ENCODE data around the gene ARHGAP28. TPM values are rescaled to one million over a fixed set of nuclear protein-coding genes. Genes with fewer than 3 reads are reported as not detected.

ARHGAP28 gene
- not detected for polyA plus RNA-seq

DNA sequence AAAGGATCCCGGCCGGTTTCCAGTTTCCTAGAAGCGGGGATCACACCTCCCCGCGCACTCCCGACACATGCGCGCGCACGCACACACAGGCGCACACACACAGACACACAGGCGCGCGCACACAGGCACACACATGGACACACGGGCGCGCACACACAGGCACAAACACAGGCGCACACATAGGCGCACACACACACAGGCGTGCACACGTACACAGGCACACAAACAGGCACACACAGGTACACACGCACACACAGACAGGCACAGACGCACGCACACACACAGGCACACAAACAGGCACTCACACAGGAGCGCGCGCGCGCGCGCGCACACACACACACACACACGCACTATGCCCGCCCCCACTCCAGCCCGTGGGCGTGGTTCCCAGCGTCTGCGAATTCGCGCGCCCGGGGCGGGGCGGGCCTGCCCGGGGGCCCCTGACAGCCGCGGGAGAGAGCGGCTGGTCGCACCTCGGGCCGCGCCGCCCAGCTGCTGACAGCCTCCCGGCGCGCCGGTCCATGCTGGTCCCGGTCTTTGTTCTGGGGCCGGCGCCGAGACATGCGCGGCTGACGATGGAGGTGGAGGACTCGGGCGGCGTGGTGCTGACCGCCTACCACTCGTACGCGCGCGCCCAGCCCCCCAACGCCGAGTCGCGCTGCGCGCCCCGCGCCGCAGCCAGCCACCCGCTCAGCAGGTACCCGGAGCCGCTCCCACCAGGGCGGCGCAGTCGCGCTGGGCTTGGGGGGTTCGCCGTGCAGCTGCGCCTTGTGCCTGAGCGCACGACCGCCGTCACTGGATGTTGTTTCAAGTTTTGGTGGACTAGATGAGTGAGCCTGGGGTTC is at the start of gene ARHGAP28:
TSS of gene ARHGAP28 (plus strand) at position 470 of the 845 bp plus-strand sequence. CDS start at position 576, 106 bp downstream.
- Mint-ChIP-seq H3K27ac (no peak within 1 kb of the TSS), H3K4me3 (peak within 1 kb of the TSS; percentile 21 to 61 (median 56)), H3K36me3 (no peaks in the 10 kb centered on the region), H3K27me3 (ENCODE audit: low read depth in 3 of 3) (peaks cover 3 to 9% (median 6%) of the 10 kb centered on the region in 3 donors), H3K4me1 (peaks cover 0 to 5% of the 10 kb centered on the region in 2 donors), H3K9me3 (peaks cover 0 to 6% (median 1%) of the 10 kb centered on the region in 6 donors)
- no peak for DNase-seq

- no peak for DNase-seq
- H3K36me3 Mint-ChIP-seq = no peaks in the 10 kb centered on the region
- H3K4me3 Mint-ChIP-seq = no peak overlapping the region
- no peaks in the 10 kb centered on the region for H3K27me3 Mint-ChIP-seq (ENCODE audit: low read depth in 3 of 3)
- no peak overlapping the region for H3K27ac Mint-ChIP-seq
- H3K9me3 Mint-ChIP-seq = peaks cover 0 to 10% (median 4%) of the 10 kb centered on the region in 6 donors
- H3K4me1 Mint-ChIP-seq = no peaks in the 10 kb centered on the region
These were observed 48.1 kb upstream of the ARHGAP28 start for GRCh38 chr18:6681331-6681875.

DNA sequence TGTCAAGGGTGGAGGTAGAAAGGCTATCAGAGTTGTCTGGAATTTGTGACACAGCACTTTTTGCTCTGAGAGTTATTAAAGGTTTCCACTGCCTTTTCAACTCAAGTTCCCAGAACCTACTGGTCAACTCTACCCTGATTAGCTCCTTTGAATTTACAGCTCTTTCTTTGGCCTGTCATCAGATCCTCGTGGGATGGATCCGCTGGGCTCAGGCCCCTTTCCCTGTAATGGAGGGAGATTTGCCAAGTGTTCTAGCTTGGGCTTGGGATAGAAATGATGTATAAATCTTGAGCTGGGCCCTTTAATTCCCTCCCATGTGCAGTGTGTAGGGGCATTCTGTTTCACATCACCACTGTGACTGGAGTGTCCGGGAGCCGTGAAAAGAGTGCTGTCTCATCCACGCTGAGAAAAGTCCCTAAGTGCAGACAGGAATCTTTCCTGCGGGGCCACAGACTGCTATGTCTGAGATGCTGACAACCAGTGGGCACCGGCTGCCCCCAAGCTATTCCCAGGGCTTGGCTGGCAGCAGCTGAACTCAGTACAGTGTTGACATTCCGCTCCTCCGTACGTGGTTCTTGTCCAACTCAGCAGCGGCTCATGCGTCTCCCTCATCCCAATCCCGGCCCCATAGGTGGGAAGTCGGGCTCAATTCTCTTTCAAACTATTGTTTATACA is 46.9 kb upstream of the ARHGAP28 start:
- H3K27me3 Mint-ChIP-seq (ENCODE audit: low read depth in 3 of 3) = peaks cover 0 to 1% (median 0%) of the 10 kb centered on the region in 3 donors
- no peaks in the 10 kb centered on the region for H3K4me1 Mint-ChIP-seq
- peaks cover 0 to 10% (median 4%) of the 10 kb centered on the region in 6 donors for H3K9me3 Mint-ChIP-seq
- no peak overlapping the region for H3K27ac Mint-ChIP-seq
- DNase-seq = no peak
- H3K36me3 Mint-ChIP-seq = no peaks in the 10 kb centered on the region
- H3K4me3 Mint-ChIP-seq = no peak overlapping the region

GRCh38 chr18:6683112-6683876 is 46.2 kb upstream of the ARHGAP28 start:
- Mint-ChIP-seq H3K36me3 (no peaks in the 10 kb centered on the region), H3K27ac (no peak overlapping the region), H3K4me1 (no peaks in the 10 kb centered on the region), H3K9me3 (peaks cover 0 to 10% (median 4%) of the 10 kb centered on the region in 6 donors), H3K27me3 (ENCODE audit: low read depth in 3 of 3) (peaks cover 0 to 1% (median 0%) of the 10 kb centered on the region in 3 donors), H3K4me3 (no peak overlapping the region)
- no peak for DNase-seq

GRCh38 chr18:6687676-6688075 is 41.8 kb upstream of the ARHGAP28 start:
- no peak for DNase-seq
- Mint-ChIP-seq H3K9me3 (peaks cover 0 to 14% (median 4%) of the 10 kb centered on the region in 6 donors), H3K36me3 (no peaks in the 10 kb centered on the region), H3K4me1 (no peaks in the 10 kb centered on the region), H3K27me3 (ENCODE audit: low read depth in 3 of 3) (peaks cover 0 to 3% (median 0%) of the 10 kb centered on the region in 3 donors), H3K4me3 (no peak overlapping the region), H3K27ac (no peak overlapping the region)

DNA sequence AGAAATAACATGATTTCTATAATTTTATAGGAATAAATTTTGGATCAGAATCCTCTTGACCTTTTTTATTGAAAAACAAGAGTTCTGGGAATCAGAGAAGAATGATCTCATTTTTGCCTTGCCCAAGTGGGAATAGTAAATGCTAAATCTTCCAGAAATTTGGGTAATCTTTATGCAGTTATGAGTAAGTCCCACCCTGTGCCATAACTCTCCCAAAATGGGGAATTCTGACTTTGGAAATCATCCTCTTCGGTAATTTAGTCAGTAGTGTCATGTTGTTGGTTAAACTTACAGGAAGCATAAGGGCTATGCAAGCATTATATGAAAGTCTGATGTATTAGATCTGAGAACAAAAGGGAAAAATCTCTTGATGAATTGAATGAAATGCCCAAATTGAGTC is 20.6 kb upstream of the ARHGAP28 start:
- Mint-ChIP-seq H3K27ac (no peak overlapping the region), H3K9me3 (peaks cover 0 to 10% (median 4%) of the 10 kb centered on the region in 6 donors), H3K27me3 (ENCODE audit: low read depth in 3 of 3) (peaks cover 0 to 3% (median 0%) of the 10 kb centered on the region in 3 donors), H3K4me1 (no peaks in the 10 kb centered on the region), H3K4me3 (no peak overlapping the region), H3K36me3 (no peaks in the 10 kb centered on the region)
- DNase-seq = no peak

DNA sequence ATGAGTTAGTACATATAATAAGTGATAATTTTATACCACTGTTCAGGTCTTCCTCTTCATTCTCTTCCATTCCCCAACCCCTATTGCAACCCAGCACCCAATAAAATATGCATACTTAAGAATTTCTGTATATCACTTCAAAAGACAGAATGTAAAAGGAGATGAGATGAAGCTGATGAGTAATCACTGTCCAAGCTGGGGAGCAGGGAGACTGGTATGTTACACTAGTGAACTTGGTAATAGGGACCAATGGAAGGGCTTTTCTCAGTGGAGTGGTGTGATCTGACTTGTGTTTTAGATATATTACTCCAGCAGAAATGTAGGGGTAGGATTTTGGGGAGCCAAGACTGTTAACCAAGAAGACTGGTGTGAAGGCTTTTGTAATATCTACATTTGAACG is 18.0 kb upstream of the ARHGAP28 start:
- Mint-ChIP-seq H3K9me3 (peaks cover 0 to 11% (median 2%) of the 10 kb centered on the region in 6 donors), H3K27me3 (ENCODE audit: low read depth in 3 of 3) (peaks cover 0 to 3% (median 0%) of the 10 kb centered on the region in 3 donors), H3K4me1 (no peaks in the 10 kb centered on the region), H3K27ac (no peak overlapping the region), H3K4me3 (no peak overlapping the region), H3K36me3 (no peaks in the 10 kb centered on the region)
- no peak for DNase-seq

GRCh38 chr18:6712401-6712800 is 17.1 kb upstream of the ARHGAP28 start:
- no peaks in the 10 kb centered on the region for H3K4me1 Mint-ChIP-seq
- H3K9me3 Mint-ChIP-seq = peaks cover 0 to 7% (median 2%) of the 10 kb centered on the region in 6 donors
- H3K36me3 Mint-ChIP-seq = no peaks in the 10 kb centered on the region
- no peak overlapping the region for H3K4me3 Mint-ChIP-seq
- H3K27me3 Mint-ChIP-seq (ENCODE audit: low read depth in 3 of 3) = no peaks in the 10 kb centered on the region
- DNase-seq = no peak
- no peak overlapping the region for H3K27ac Mint-ChIP-seq

DNA sequence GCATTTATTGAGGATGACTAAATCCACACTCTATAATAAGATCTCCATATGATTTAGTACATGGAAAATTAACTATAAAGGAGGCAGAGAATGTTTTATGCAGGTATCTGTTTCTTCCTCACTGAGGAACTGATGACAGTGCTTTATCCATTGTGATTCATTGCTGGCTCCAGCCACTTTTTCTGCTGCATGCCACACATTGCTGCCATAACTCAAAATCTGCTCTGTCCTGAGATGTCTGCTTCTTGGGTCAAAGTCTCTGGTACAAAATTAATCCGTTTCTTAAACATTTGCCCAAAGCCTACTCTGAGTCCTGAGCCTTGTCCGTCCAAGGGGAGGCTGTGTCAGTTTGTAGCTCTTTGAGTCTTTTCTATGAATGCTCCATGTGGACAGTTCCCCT is 15.5 kb upstream of the ARHGAP28 start:
- no peaks in the 10 kb centered on the region for H3K4me1 Mint-ChIP-seq
- no peak for DNase-seq
- no peaks in the 10 kb centered on the region for H3K27me3 Mint-ChIP-seq (ENCODE audit: low read depth in 3 of 3)
- peaks cover 0 to 7% (median 2%) of the 10 kb centered on the region in 6 donors for H3K9me3 Mint-ChIP-seq
- H3K27ac Mint-ChIP-seq = no peak overlapping the region
- H3K4me3 Mint-ChIP-seq = no peak overlapping the region
- H3K36me3 Mint-ChIP-seq = no peaks in the 10 kb centered on the region

DNA sequence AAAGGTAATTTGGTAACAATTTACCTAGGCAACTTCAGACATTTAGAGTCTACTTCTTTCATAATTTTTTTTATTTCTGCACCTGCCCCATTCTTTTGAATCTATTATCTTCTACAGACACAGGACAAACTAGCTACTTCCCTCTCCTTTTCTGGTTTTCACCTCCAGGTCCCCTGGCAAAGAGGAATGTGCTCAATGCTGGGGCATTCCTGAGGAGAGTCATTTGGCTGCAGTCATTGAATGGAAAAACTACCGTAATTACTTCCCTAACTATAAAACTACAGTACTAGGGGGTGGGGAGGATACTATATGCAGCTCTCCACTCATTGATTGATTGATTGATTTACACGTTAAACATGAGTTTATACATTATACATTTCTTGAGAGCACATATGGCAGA is 11.2 kb upstream of the ARHGAP28 start:
- DNase-seq = no peak
- Mint-ChIP-seq H3K4me3 (no peak overlapping the region), H3K9me3 (peaks cover 0 to 8% (median 2%) of the 10 kb centered on the region in 6 donors), H3K4me1 (no peaks in the 10 kb centered on the region), H3K36me3 (no peaks in the 10 kb centered on the region), H3K27ac (no peak overlapping the region), H3K27me3 (ENCODE audit: low read depth in 3 of 3) (no peaks in the 10 kb centered on the region)

DNA sequence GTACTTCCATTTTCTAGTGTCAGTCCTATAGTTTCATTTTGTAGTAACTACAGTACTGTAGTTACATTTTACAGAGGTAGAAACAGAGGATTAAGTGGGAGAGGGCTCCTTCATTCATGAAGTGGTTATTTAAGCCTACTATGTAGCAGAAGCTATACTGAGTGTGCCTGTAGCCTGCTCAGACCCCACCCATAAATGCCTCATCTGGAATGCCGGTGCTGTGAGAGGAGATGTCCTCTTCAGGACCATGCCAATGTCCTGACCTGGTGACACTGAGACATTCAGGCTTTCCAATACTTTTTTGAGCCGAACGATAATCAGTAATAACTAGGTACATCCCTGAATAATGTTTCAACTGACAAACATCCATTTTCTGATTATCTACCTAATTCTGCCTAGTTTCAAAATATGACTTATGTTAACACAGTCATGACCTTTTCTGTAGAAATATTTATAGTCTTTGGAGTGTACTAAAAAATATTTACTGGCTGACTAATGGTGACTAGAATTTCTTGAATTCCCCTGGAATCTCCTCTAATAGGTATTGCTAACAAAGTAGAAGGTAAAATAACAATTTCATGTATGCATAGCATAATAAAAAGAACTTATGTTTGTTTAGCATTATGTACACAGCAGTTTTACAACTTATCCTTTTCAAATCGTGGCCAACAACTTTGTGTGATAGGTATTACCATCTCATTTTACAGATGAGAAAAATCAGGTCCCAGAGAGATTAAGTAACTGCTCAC is 10.2 kb upstream of the ARHGAP28 start:
- DNase-seq = no peak
- Mint-ChIP-seq H3K27me3 (ENCODE audit: low read depth in 3 of 3) (no peaks in the 10 kb centered on the region), H3K4me1 (no peaks in the 10 kb centered on the region), H3K27ac (no peak overlapping the region), H3K36me3 (no peaks in the 10 kb centered on the region), H3K4me3 (no peak overlapping the region), H3K9me3 (peaks cover 0 to 8% (median 2%) of the 10 kb centered on the region in 6 donors)

DNA sequence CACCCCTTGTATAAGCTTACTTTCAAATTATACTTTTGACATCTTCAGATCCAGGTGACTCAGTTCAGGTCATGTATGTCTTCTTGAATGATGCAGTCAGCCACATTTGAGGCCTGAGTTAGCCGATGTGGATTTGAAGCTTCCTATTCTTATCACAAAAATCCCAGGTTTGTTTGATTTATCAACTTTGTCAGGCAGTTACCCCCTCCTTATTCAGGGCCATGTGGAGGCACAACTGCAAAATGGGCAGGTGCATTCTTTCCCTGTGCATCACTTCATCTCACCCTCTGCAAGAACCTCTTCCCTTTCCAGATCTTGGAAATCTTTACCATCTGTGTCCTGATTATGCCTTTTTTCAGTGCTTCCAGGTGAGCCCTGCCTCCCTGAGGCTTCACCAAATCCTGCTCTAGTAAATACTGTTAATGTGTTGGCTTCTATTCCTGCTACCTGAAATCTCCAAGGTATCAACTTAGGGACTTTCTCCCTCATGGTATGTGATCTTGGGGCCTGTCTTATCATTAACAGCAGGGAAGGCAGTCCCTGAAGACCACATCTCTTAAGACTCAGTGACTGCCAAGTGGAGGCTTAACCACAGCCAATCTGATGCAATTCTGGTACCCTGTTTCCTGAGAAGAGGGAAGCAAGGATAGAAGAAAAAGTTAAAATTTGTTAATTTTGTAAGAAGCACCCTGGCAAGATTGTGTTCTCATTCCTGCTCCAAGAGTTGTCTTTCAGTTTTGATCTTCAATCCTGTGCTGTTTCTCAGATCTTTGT is 9.4 kb upstream of the ARHGAP28 start:
- Mint-ChIP-seq H3K4me3 (no peak overlapping the region), H3K36me3 (no peaks in the 10 kb centered on the region), H3K9me3 (peaks cover 0 to 8% (median 1%) of the 10 kb centered on the region in 6 donors), H3K4me1 (no peaks in the 10 kb centered on the region), H3K27me3 (ENCODE audit: low read depth in 3 of 3) (no peaks in the 10 kb centered on the region), H3K27ac (no peak overlapping the region)
- DNase-seq = no peak

Measured in immature natural killer cell (primary cell).